GM12891 (cell line): ENCODE results near the gene ATR.

Experiments
- PAX5 ChIP-seq: IDR thresholded peaks from 2 replicates; pipeline ENCODE4 v1.6.1; 2011; ENCODE audit warnings: low read length, moderate library complexity, mild to moderate bottlenecking; ENCODE audit not compliant: insufficient read depth, severe bottlenecking
- POLR2A ChIP-seq: IDR thresholded peaks from 2 replicates; pipeline ENCODE4 v1.6.1; 2011; ENCODE audit warnings: low read depth, low read length, control low read depth
- POLR2AphosphoS5 ChIP-seq: IDR thresholded peaks from 2 replicates; pipeline ENCODE4 v1.6.1; 2011; ENCODE audit warnings: low read depth, low read length, control low read depth
- POU2F2 ChIP-seq: IDR thresholded peaks from 2 replicates; pipeline ENCODE4 v1.6.1; 2011; ENCODE audit warnings: low read depth, mild to moderate bottlenecking, control low read depth, low read length, moderate library complexity
- SPI1 ChIP-seq: IDR thresholded peaks from 2 replicates; pipeline ENCODE4 v1.6.1; 2011; ENCODE audit warnings: low read depth, low read length, control low read depth
- TAF1 ChIP-seq: IDR thresholded peaks from 2 replicates; pipeline ENCODE4 v1.6.1; 2011; ENCODE audit warnings: low read depth, low read length, control low read depth

DNA sequence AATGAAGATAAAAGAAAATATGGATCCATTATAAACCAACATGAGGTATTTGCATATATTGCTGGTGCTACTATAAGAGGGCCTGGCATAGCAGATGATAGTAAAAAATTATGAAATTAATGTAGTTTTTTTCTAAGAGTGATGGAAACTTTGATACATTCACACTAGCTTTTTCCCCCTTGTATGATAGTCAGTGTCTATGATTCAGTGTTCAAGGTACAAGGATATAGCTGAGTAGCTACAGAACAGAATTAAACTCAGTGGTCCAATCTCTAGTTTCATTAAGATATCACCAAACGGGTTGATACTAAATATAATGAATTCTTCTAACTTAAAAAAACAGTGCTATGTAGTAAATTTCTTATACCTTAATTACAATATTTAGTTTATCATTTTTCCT is 80.8 kb downstream of the ATR start:
- TF ChIP-seq POLR2A, result no peak
- TF ChIP-seq POLR2AphosphoS5, result no peak
- TF ChIP-seq TAF1, result no peak
- TF ChIP-seq PAX5, result no peak
- no peak for TF ChIP-seq POU2F2
- TF ChIP-seq SPI1, result no peak
